ENCODE measurements around the gene ATP6V1G3.
"Not testable (repeated sequence)": the region's sequence is repeated elsewhere in the genome, so short reads cannot be mapped to it uniquely, and the experiment has no call there.

ATP6V1G3 gene

GRCh38 chr1:198542632-198543031 is 2.2 kb upstream of the ATP6V1G3 start:
- DNase-seq (ENCODE audit: low spot score): no peak

- DNase-seq (ENCODE audit: low spot score): no peak
These were observed 1.3 kb upstream of the ATP6V1G3 start for GRCh38 chr1:198541737-198542136.

GRCh38 chr1:198538579-198539364 is 1.7 kb downstream of the ATP6V1G3 start:
- DNase-seq (ENCODE audit: low spot score): no peak

GRCh38 chr1:198535631-198536030 is 4.8 kb downstream of the ATP6V1G3 start:
- DNase-seq (ENCODE audit: low spot score): no peak

GRCh38 chr1:198534548-198535418 is 5.7 kb downstream of the ATP6V1G3 start:
- DNase-seq (ENCODE audit: low spot score): no peak

GRCh38 chr1:198531891-198532290 is 8.6 kb downstream of the ATP6V1G3 start:
- DNase-seq (ENCODE audit: low spot score): no peak

- DNase-seq (ENCODE audit: low spot score): no peak
These were observed 9.5 kb downstream of the ATP6V1G3 start for GRCh38 chr1:198530953-198531352.

- no peak for DNase-seq (ENCODE audit: low spot score)
These were observed 11.1 kb downstream of the ATP6V1G3 start for GRCh38 chr1:198529414-198529813.

- no peak for DNase-seq (ENCODE audit: low spot score)
These were observed 12.1 kb downstream of the ATP6V1G3 start for GRCh38 chr1:198528364-198528763.

GRCh38 chr1:198524556-198524955 is 15.9 kb downstream of the ATP6V1G3 start:
- DNase-seq (ENCODE audit: low spot score): no peak

- DNase-seq (ENCODE audit: low spot score): not testable (repeated sequence)
These were observed 16.4 kb downstream of the ATP6V1G3 start for GRCh38 chr1:198524127-198524526.

GRCh38 chr1:198523182-198523950 is 17.1 kb downstream of the ATP6V1G3 start:
- no peak for DNase-seq (ENCODE audit: low spot score)

GRCh38 chr1:198520524-198521254 is 19.8 kb downstream of the ATP6V1G3 start:
- no peak for DNase-seq (ENCODE audit: low spot score)

- no peak for DNase-seq (ENCODE audit: low spot score)
These were observed 20.6 kb downstream of the ATP6V1G3 start for GRCh38 chr1:198519639-198520501.

- no peak for DNase-seq (ENCODE audit: low spot score)
These were observed 22.8 kb downstream of the ATP6V1G3 start for GRCh38 chr1:198517623-198518199.

- DNase-seq (ENCODE audit: low spot score): no peak
These were observed 40.4 kb downstream of the ATP6V1G3 start for GRCh38 chr1:198500096-198500495.

GRCh38 chr1:198499588-198499987 is 40.9 kb downstream of the ATP6V1G3 start:
- DNase-seq (ENCODE audit: low spot score): no peak

GRCh38 chr1:198498881-198499280 is 41.6 kb downstream of the ATP6V1G3 start:
- no peak for DNase-seq (ENCODE audit: low spot score)

- no peak for DNase-seq (ENCODE audit: low spot score)
These were observed 42.4 kb downstream of the ATP6V1G3 start for GRCh38 chr1:198498103-198498385.

GRCh38 chr1:198497326-198498102 is 43.0 kb downstream of the ATP6V1G3 start:
- no peak for DNase-seq (ENCODE audit: low spot score)
